DMS114 treated with DMSO at 0.1 percent for 48 hours (cell line): ENCODE data around the gene ARHGAP9.

Experiments used
- DNase-seq: peaks from one replicate; lab custom pipeline; 2025; ENCODE audit not compliant: unreplicated experiment; lab: John Stamatoyannopoulos, UW

The ARHGAP9 gene

GRCh38 chr12:57473886-57474285, 5.8 kb downstream of the ARHGAP9 start:
- no peak for DNase-seq

GRCh38 chr12:57473392-57473791, 6.3 kb downstream of the ARHGAP9 start:
- DNase-seq: no peak

DNA sequence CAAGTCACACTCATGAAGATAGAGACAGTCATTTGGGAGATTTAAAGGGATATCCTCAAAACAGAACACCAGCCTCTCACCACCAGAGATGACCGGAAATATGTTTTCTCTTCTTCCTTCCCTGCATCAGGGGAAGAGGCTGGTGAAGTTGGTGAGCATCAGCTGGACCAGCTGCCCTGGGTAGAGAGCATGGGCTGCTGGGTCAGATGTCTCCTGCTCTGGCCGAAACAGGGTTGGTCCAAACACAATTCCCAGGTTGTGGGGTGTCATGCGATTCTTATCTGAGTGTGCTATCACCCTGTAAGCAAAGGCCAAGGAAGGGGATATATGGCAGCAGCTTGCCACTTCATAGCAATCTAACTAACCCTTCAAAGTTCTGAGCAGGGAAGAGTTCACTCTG, 7.3 kb downstream of the ARHGAP9 start:
- DNase-seq: no peak

DNA sequence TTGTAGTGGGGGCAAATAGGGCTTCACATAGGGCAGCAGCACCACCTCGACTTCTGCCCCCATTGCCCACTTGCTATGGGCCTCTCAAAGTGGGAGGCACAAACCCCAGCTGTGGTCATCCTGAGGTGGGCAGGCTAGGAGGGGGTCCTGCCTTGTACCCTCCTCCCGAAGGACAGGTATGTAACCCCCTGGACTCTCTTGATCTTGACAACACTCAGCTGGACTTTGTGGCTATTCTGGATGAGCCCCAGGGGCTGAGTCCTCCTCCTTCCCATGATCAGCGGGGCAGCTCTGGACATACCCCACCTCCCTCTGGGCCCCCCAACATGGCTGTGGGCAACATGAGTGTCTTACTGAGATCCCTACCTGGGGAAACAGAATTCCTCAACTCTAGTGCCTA, 8.0 kb downstream of the ARHGAP9 start:
- DNase-seq: no peak

GRCh38 chr12:57470970-57471656, 8.6 kb downstream of the ARHGAP9 start:
- no peak for DNase-seq

GRCh38 chr12:57470286-57470969, 9.2 kb downstream of the ARHGAP9 start:
- DNase-seq: no peak

DNA sequence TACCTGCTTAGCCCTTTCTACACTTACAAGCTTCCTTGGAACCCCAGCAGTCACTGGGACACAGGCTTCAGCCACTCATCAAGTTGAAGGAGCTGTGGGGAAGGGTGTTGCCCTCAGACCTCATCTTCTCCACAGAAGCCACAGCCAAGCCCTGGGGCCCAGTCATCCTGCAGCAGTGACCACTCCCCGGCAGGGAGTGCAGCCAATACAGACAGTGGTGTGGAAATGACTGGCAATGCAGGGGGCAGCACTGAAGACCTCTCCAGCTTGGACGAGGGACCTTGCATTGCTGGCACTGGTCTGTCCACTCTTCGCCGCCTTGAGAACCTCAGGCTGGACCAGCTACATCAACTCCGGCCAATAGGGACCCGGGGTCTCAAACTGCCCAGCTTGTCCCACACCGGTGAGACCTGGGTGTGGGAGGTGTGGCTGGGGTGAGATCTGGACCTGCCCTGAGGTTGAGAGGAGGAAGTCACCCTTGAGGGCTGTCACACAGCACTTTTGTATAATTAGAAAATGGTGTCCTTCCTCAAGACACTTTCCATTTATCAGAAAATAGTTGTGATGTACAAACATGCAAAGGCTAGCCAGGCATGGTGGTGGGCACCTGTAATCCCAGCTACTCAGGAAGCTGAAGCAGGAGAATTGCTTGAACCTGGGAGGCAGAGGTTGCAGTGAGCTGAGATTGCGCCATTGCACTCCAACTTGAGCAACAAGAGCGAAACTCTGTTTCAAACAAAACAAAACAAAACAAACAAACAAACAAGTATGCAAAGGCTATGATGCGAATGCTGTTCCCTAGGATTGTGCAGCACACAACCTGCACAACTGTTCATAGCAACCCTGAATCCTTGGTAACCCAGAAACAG, 10.1 kb downstream of the ARHGAP9 start:
- no peak for DNase-seq

GRCh38 chr12:57467915-57468314, 11.8 kb downstream of the ARHGAP9 start:
- DNase-seq: no peak

- no peak for DNase-seq
Observed at GRCh38 chr12:57467212-57467874, 12.3 kb downstream of the ARHGAP9 start.

DNA sequence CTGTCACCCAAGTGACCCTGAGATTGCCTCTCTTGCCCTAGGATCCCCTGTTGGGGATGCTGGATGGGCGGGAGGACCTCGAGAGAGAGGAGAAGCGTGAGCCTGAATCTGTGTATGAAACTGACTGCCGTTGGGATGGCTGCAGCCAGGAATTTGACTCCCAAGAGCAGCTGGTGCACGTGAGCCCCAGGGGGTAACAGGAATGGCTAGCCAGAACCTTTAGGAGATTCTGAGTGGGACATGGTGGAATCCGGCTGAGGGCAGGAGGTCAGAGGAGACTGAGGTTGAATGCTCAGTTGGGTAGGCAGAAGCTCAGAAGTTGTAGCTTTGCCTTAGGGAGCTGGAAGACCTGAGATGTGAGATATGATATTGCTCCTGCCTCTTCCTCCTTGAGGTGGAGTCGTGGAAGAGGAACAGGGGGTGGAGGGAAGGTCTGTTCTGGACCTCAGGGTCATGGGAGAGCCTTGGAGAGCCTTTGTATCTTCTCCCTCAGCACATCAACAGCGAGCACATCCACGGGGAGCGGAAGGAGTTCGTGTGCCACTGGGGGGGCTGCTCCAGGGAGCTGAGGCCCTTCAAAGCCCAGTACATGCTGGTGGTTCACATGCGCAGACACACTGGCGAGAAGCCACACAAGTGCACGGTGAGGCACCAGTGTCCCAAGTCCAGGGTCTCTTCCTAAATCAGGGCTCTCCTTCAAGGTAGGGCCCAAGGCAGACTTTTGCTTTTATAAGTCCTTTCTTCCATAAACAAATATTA, 13.7 kb downstream of the ARHGAP9 start:
- DNase-seq: no peak

- DNase-seq: no peak
Observed at GRCh38 chr12:57465030-57465746, 14.5 kb downstream of the ARHGAP9 start.

GRCh38 chr12:57464569-57464968, 15.1 kb downstream of the ARHGAP9 start:
- DNase-seq: no peak

GRCh38 chr12:57462912-57463253, 16.8 kb downstream of the ARHGAP9 start:
- DNase-seq: no peak

- DNase-seq: peak; percentile 80
Observed at GRCh38 chr12:57462251-57462911, 17.3 kb downstream of the ARHGAP9 start.

- DNase-seq: no peak
Observed at GRCh38 chr12:57461917-57462250, 17.8 kb downstream of the ARHGAP9 start.

- DNase-seq: peak; percentile 82
Observed at GRCh38 chr12:57461276-57461916, 18.3 kb downstream of the ARHGAP9 start.

GRCh38 chr12:57460841-57461275, 18.8 kb downstream of the ARHGAP9 start:
- DNase-seq: no peak

GRCh38 chr12:57460468-57460784, 19.2 kb downstream of the ARHGAP9 start:
- no peak for DNase-seq

GRCh38 chr12:57459750-57460467, 19.8 kb downstream of the ARHGAP9 start, which contains the start of gene GLI1:
Gene GLI1, plus strand, starts transcription at chr12:57459785. Its CDS starts 3,907 bp downstream, at chr12:57463692.
- peak; percentile 73 for DNase-seq
